Vagina (tissue), 2 donors: ENCODE data around the gene ARCN1. TPM values are rescaled to one million over a fixed set of nuclear protein-coding genes. Genes with fewer than 3 reads are reported as not detected.

ENCODE experiments used
- DNase-seq, 2 donors: peaks; one replicate each; pipeline ENCODE4 v3.0.0-alpha.2; 2017; ENCODE audit errors: extremely low spot score in 2 of 2
- H3K27ac ChIP-seq: fragments of 200-600 bp; sonication (generic); one replicate; pipeline ENCODE4 v1.5.1; 2019
- H3K27me3 ChIP-seq: fragments of 200-600 bp; sonication (generic); one replicate; pipeline ENCODE4 v1.5.1; 2019
- H3K36me3 ChIP-seq, 2 donors: fragments of 200-600 bp; sonication (generic); one replicate each; pipeline ENCODE4 v1.5.1; 2017 to 2019
- H3K4me1 ChIP-seq: fragments of 200-600 bp; sonication (generic); one replicate; pipeline ENCODE4 v1.5.1; 2019
- H3K4me3 ChIP-seq, 2 donors: fragments of 200-600 bp; sonication (generic); 1 replicate in 1 of 2; 2 replicates in 1 of 2; pipeline ENCODE4 v1.5.1; 2016 to 2019
- H3K9me3 ChIP-seq: fragments of 200-600 bp; sonication (generic); one replicate; pipeline ENCODE4 v1.5.1; 2019
- CTCF ChIP-seq, 3 experiments: fragments of 450-650 bp in 2 of 3; fragments of 200-600 bp in 1 of 3; sonication (generic) in 1 of 3; IDR thresholded peaks; one replicate each; pipeline ENCODE4 v1.5.1; 2017 to 2019; ENCODE audit warnings: antibody characterized with exemption in 3 of 3, mild to moderate bottlenecking in 2 of 3, moderate library complexity in 2 of 3
- POLR2A ChIP-seq, 2 donors: fragments of 450-650 bp; IDR thresholded peaks; one replicate each; pipeline ENCODE4 v1.6.1; 2017; ENCODE audit warnings: antibody characterized with exemption in 2 of 2, mild to moderate bottlenecking in 2 of 2, moderate library complexity in 2 of 2
- POLR2AphosphoS5 ChIP-seq, 2 donors: sonication (generic); formaldehyde crosslinking; IDR thresholded peaks; one replicate each; pipeline ENCODE4 v1.9.0; 2017; ENCODE audit warnings: antibody characterized with exemption in 2 of 2, mild to moderate bottlenecking in 2 of 2, low read depth in 1 of 2; ENCODE audit not compliant: insufficient read depth in 1 of 2
- intact Hi-C: fragments of 100-400 bp; cut with DNase I; formaldehyde crosslinking; loops from one replicate; pipeline ENCODE4 v1.15.1; 2023
- total RNA-seq: library from RNA; depleted of rRNA; stranded (reverse); fragments of >200 nt; gene quantifications from one replicate; pipeline ENCODE4 v1.2.3, GENCODE V29; 2016

Gene ARCN1
- total RNA-seq, 1 donor from 2014 or later: 78.6 TPM

GRCh38 chr11:118606844-118607228 is 34.6 kb downstream of the ARCN1 start:
- Histone ChIP-seq H3K27ac (peak overlapping the region; percentile 98), H3K4me1 (peaks cover 84% of the 10 kb centered on the region), H3K27me3 (no peaks in the 10 kb centered on the region), H3K4me3 (peak overlapping the region in 1 of 2 donors; percentile 94), H3K36me3 (peaks cover 0 to 2% of the 10 kb centered on the region in 2 donors), H3K9me3 (no peaks in the 10 kb centered on the region)
- intact Hi-C loops: no loop called here
- no peak for DNase-seq
- TF ChIP-seq POLR2A (IDR thresholded peaks at IDR 0.05) (no peak), POLR2AphosphoS5 (IDR thresholded peaks at IDR 0.05; ENCODE audit: insufficient read depth in 1 of 2, low read depth in 1 of 2) (no peak), CTCF (IDR thresholded peaks at IDR 0.05) (no peak)

DNA sequence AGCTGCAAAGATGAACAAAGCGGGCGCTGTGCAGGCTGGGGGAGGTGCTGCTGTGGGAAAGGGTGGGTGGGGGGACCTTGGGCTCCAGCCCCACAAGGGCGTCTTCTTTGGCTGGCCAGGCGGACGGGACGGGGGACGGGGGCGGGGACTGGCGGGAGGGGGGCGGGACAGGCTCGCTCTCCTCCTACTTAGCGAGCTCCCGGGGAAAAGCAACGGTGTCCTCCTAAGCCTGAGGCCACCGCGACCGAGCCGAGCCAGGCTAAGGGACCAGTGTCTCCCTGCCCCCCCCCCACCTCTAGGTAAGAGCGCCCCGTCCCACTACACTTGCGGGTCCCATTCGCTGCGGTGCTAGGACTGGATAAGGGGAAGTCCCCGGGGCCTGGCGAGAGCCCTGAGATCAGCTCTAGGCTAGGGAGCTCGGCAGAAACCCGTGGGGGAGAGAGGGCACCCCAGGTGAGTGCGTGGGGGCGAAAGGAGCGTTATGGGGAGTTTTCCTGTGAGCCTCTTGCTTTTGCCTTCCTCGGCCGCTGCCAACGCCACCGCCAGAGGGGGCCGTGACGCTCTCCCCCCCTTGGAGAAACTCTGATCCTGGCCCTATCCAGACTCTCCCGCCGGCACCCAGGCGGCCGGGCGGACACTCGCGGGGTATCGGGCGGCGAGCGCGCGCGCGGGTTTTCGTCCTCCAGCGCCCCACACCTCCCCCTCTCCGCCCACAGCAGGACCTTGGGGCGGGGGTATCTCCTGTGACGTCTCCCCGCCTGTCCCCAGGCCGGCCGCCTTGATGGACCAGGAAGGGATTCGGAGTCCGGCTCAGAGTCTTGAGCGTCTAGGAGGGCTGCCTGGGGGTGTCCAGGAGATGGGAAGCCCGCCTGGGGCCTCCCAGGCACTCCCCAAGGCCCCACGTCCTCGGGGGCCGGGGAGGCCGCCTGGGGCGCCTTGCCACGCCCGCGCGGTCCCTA is 35.5 kb downstream of the ARCN1 start, which contains the start of gene PHLDB1:
PHLDB1 (plus strand) TSS at position 215 of the 959 bp plus-strand sequence. CDS start 6,222 bp downstream, outside the sequence.
- Histone ChIP-seq H3K4me3 (peak within 1 kb of the TSS; percentile 81 to 94), H3K27me3 (no peaks in the 10 kb centered on the region), H3K9me3 (no peaks in the 10 kb centered on the region), H3K27ac (peak within 1 kb of the TSS; percentile 98), H3K36me3 (no peaks in the 10 kb centered on the region), H3K4me1 (peaks cover 88% of the 10 kb centered on the region)
- DNase-seq: peak in 1 of 2 donors; percentile 92
- TF ChIP-seq CTCF (IDR thresholded peaks at IDR 0.05) (peak in 1 of 3 experiments; percentile 40), POLR2A (IDR thresholded peaks at IDR 0.05) (peak in 1 of 2 donors; percentile 80), POLR2AphosphoS5 (IDR thresholded peaks at IDR 0.05; ENCODE audit: insufficient read depth in 1 of 2, low read depth in 1 of 2) (peak in 1 of 2 donors; percentile 83)
- intact Hi-C loops: no loop called here

DNA sequence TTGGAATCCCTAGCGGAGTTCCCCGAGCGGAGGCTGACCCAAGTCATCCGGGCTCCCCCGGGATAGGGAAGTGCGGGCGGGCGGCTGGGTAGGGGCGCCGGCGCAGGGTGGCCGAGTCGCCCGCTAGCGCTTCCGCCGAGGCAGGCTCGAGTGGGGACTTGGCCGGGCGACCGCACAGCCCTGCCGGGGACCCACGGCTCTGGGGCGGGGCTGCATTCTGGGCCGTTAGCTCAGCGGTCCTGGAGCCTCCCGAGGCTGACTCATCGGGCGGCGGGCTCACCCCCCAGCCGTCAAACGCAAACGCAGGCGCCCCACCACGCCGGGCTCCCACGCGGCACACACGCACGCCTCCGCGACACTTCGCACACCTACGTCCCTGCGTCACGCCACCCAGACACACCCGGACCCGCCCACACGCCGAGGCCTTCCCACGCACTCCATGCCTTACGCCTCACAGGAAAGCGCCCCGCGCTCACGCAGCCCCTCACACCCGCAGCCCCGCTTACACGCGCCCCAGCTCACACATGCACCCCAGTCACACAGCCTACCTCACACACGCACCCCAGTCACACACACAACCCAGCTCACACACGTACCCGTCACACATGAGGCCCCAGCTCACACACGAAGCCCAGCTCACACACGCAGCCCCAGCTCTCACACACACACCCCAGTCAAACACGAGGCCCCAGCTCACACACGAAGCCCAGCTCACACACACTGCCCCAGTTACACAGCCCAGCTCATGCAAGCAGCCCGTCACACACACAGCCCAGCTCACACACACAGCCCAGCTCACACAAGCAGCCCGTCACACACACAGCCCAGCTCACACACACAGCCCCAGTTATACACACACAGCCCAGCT is 36.4 kb downstream of the ARCN1 start:
- TF ChIP-seq POLR2A (IDR thresholded peaks at IDR 0.05): peak in 1 of 2 donors; percentile 59
- TF ChIP-seq CTCF (IDR thresholded peaks at IDR 0.05): no peak
- TF ChIP-seq POLR2AphosphoS5 (IDR thresholded peaks at IDR 0.05; ENCODE audit: insufficient read depth in 1 of 2, low read depth in 1 of 2): peak in 1 of 2 donors; percentile 77
- Histone ChIP-seq H3K27me3 (no peaks in the 10 kb centered on the region), H3K36me3 (no peaks in the 10 kb centered on the region), H3K4me3 (peak overlapping the region; percentile 81 to 94), H3K27ac (peak overlapping the region; percentile 98), H3K4me1 (peaks cover 88% of the 10 kb centered on the region), H3K9me3 (no peaks in the 10 kb centered on the region)
- peak in 1 of 2 donors; percentile 93 for DNase-seq
- intact Hi-C loops: no loop called here

- TF ChIP-seq POLR2AphosphoS5 (IDR thresholded peaks at IDR 0.05; ENCODE audit: insufficient read depth in 1 of 2, low read depth in 1 of 2) (peak in 1 of 2 donors; percentile 56), CTCF (IDR thresholded peaks at IDR 0.05) (no peak)
- intact Hi-C loops: no loop called here
- Histone ChIP-seq H3K4me1 (peaks cover 78% of the 10 kb centered on the region), H3K27me3 (no peaks in the 10 kb centered on the region), H3K27ac (peak overlapping the region; percentile 98), H3K36me3 (peaks cover 0 to 7% of the 10 kb centered on the region in 2 donors), H3K4me3 (peak overlapping the region; percentile 81 to 94), H3K9me3 (no peaks in the 10 kb centered on the region)
- DNase-seq: no peak
These were observed 37.4 kb downstream of the ARCN1 start for GRCh38 chr11:118609380-118610224.
